ENCODE data around the gene NDUFB8.

Gene NDUFB8

DNA sequence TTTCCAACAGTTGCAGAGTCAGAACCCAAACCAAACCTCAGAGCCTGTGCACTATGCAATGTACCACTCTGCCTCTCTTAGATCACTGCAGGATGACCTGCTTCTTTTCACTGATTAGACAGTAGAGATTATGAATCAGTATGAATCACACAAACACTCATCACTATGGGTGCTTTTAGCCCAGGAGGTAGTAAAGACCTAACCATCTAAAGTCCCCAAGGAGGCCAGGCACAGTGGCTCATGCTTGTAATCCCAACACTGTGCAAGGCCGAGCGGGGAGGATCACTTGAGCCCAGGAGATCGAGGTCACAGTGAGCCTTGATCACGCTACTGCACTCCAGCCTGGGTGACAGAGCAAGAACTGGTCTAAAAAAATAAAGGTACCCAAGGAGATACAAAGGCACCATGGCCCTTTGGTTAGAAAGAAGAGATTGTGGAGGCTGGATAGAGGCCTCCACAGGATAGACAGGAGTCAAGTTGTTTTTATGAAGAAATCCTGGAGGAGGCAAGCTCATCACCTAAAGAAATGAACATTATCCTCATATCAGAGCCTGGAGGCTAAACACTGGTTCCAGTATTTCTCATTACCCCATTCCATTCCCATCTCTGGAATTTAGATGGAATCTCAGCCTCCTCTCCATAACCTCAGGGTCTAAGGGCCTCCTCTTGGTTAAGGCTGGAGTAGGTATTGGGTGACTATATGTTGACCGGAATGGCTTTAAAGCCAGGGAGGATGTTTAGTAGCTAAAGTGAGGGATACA lies 22.9 kb downstream of the NDUFB8 start:
- DNase-seq, result no peak

- no peak for DNase-seq
These were observed 24.5 kb downstream of the NDUFB8 start for GRCh38 chr10:100505164-100505563.

GRCh38 chr10:100504096-100504495 lies 25.6 kb downstream of the NDUFB8 start:
- no peak for DNase-seq

DNA sequence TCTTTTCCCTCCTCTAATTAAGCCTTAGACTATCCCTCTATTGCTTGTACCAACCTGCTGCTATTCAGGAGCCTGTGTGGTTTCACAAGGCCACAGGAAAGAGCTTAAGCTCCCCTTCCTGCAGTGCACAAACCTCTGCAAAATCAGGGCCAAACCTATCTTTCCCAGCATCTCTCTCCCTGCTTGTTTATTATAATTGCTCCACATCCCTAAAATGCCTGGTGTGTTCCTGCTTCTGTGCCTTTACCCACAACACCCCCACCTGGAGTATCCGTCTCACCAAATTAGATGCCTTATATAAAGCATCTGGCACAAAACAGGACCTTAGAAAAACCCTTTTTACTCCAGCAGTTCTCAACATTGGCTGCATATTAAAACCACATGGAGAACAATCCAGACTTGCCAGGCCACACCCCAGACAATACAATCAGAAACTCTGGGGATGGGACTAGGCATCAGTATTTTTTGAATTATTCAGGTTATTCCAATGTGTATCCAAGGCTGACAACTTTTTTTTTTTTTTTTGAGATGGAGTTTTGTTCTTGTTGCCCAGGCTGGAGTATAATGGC lies 26.7 kb downstream of the NDUFB8 start:
- DNase-seq, result no peak

- DNase-seq, result no peak
These were observed 28.2 kb downstream of the NDUFB8 start for GRCh38 chr10:100501423-100501822.

- DNase-seq, result no peak
These were observed 31.6 kb downstream of the NDUFB8 start for GRCh38 chr10:100498059-100498458.

- DNase-seq, result no peak
These were observed 33.1 kb downstream of the NDUFB8 start for GRCh38 chr10:100496567-100496966.

GRCh38 chr10:100490531-100490930 lies 39.1 kb downstream of the NDUFB8 start:
- DNase-seq, result no peak

DNA sequence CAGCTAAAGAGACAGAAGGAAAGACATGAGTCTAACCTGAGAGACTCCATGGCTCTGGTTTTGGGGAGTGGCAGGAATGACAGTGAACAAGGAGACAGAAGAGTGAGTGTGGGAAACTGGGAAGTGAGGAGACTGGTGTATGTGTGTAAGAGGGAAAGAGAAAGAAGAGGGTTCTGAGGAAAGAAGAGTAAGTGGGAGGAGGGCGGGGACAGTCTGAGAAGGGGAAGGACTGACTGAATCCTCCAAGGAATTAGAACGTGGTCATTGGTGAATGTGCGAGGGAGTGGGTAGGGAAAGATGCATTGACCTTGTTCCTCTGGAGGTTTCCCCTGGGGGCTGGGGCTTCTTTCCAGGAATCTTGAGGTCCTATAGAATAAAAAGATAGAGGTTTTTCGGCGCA lies 40.3 kb downstream of the NDUFB8 start:
- peak; percentile 42 to 65 for DNase-seq

- DNase-seq, result no peak
These were observed 42.1 kb downstream of the NDUFB8 start for GRCh38 chr10:100487529-100487928.

DNA sequence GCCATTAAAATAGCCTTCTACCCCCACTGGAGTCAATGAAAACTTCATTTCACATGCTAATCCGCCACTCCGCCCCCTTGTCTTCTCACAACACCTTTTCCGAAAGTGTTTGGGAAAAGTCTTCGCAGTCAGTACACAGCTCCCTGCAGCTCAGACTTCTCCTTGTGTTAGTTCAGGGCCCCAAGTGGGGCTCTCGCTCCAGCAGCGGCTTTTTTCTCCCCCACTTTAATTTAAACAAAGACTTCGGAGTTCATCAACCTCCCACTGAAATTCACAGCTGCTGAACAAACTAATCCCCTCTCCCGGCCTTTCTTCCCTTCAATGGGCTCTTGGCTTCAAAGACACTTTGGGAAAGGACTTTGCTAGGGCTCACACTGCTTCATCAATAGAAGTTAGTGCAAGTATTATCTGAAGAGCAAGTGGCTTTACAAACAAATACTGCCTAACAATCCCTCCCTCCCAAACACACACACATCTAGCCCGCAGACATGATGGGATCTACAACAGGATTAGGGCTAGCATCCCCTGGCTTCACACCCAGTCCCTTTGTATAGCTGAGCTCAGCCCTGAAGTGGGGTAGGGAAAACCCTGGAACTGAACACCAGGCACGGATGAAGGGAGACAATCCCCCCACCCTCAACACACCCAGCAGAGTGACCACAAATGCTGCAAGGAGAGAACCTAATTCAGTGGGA lies 43.7 kb downstream of the NDUFB8 start:
- DNase-seq, result no peak

DNA sequence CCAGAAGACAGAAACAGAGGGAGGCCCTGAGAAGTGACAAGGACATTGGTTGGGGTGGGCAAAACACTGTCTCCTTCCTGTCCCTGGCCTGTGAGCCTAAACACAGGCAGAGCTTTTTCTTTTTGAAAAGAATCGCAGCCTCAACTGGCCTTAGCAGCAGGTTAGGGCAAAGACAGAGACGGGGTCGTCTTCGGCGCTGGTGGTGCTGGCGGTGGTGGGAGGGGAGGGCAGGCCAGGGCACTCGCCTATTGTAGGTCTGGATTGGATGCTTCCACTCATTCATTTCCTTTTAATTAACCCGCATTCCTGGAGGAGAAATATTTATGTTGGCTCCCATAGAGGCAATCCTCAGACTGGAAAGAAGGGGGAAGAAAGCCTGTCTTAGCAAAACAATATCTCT lies 44.3 kb downstream of the NDUFB8 start:
- no peak for DNase-seq

GRCh38 chr10:100483876-100484666 lies 45.6 kb downstream of the NDUFB8 start:
- DNase-seq, result no peak

GRCh38 chr10:100482834-100483185 lies 46.9 kb downstream of the NDUFB8 start:
- no peak for DNase-seq

DNA sequence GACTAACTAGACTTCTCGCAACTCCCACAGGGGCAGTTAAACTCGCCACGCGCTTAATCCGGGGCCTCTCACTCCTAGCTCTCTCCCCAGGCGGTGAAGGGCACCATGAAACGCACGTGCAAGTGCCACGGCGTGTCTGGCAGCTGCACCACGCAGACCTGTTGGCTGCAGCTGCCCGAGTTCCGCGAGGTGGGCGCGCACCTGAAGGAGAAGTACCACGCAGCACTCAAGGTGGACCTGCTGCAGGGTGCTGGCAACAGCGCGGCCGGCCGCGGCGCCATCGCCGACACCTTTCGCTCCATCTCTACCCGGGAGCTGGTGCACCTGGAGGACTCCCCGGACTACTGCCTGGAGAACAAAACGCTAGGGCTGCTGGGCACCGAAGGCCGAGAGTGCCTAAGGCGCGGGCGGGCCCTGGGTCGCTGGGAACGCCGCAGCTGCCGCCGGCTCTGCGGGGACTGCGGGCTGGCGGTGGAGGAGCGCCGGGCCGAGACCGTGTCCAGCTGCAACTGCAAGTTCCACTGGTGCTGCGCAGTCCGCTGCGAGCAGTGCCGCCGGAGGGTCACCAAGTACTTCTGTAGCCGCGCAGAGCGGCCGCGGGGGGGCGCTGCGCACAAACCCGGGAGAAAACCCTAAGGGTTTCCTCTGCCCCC lies 47.4 kb downstream of the NDUFB8 start:
- DNase-seq, result peak; percentile 52 to 60

GRCh38 chr10:100481462-100482081 lies 48.1 kb downstream of the NDUFB8 start:
- DNase-seq, result peak; percentile 80 to 97

GRCh38 chr10:100480002-100480401 lies 49.7 kb downstream of the NDUFB8 start:
- DNase-seq, result no peak

GRCh38 chr10:100479037-100479436 lies 50.6 kb downstream of the NDUFB8 start:
- DNase-seq, result no peak

- DNase-seq, result no peak
These were observed 51.7 kb downstream of the NDUFB8 start for GRCh38 chr10:100477970-100478369.
